GM18508 (cell line): ENCODE measurements around the gene DDX10.
"Not testable (repeated sequence)": the region's sequence is repeated elsewhere in the genome, so short reads cannot be mapped to it uniquely, and the experiment has no call there.

Source experiments
- ATAC-seq: cut with Tn5 transposase; IDR thresholded peaks from one replicate; pipeline ENCODE4 v1.9.1; 2021; ENCODE audit warnings: moderate number of reproducible peaks; ENCODE audit not compliant: insufficient read depth, unreplicated experiment

DDX10 gene

DNA sequence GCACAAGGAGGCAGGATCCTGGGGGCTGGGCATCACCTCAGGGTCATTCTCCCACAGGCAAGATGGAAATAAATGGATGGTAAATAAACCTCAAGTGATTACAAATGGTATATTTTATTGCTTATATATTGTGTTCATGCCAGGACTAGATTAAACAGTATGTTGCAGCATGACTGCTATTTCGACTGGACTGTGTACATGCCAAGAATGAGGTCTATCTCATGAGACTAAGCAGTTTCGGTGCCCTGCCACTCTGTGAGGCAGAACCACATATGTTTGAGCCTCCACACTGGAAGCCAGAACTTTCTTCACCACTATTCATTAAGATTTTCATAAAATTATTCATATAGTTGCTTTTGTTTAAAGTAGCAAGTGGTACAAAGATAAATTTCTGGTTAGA lies 140.2 kb downstream of the DDX10 start:
- no peak for ATAC-seq

DNA sequence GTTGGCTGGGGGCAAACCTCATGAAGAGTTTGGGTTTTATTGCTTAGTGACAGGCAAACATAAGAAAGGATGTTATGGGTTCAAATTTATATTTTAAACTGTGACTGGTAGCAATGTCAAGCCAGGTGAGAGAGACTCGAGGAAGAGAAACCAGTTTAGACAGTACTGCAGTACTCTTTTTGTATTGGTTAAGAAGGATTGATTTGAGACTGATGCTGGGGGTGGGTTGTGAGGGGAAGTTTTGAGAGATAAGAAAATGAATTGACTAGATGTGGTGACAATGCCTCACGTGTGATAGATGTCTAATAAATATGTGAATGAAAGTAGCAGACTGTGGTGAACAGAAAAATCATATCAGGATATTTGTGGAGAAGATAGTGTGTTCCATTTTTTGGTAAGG lies 142.4 kb downstream of the DDX10 start:
- ATAC-seq: no peak

DNA sequence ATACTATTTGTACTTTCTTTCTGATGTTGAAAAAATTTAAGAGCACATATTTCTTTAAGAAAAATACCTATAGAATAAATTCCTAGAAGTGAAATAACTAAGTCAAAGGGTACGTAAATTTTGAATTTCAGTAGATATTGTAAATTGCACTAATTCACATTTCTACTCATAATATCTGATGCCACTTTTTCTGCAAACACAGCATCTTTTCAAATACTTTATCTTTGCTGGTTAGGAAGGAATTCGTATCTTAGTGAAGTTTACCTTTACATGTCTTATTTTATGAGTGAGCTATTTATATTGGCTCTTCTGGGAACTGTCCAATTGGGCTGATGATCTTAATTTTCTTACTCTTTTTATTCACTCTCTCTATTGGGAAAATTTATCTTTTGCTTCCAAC lies 148.2 kb downstream of the DDX10 start:
- ATAC-seq: no peak

DNA sequence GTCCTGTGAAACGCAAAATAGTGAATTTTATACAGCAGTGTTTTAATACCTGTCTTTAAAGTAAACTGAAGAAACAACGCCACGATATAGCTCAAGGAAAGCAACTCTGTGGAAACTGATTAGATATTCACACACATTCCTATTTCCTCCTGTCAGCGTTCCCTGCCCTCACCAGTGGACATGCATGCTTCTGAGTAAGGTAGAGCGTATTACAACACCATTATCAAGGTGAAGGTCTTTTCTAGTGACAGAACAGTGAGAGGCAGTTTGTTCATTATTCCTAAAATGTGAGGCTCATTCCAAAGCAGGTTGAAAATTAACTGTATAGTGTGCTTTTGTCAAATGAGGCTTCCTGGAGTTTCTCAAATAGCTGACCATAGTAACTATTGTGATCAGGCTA lies 153.1 kb downstream of the DDX10 start:
- no peak for ATAC-seq

DNA sequence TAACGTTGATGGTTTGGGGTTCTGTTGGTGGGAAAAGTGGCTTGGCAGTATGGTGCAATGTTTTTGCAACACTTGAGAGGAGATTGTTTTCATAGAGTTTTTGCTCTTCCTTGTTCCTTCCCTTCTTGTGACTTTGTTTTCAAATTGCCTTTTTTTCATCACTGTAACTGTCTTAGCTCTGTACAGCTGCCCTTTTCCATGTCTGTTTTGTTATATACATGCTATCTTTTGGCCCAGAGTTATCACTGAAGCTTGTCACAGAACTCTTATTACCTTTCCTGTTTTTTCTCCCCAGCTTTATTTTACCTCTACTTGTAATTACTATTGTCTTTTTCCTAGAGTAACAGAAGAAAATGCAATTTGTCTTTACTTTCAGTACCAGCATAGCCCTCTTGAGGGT lies 154.1 kb downstream of the DDX10 start:
- ATAC-seq: no peak

DNA sequence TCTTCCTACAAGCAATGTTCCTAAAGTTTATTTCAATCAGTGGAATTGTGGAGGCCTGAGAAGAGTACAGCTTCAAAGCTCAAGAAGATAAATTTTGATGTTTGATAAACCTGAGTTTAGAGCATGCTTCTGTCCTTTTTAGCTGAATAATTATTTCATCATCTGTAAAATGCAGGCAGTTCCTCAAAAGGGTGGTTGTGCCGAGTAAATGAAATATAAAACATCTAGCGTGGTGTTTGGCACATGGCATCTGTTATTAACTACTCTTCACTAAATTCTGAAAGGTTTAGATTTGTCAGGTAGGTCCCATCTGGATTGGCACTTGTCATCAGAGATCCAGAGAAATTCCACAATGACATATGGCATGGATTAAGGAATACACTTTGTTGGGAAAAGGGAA lies 155.1 kb downstream of the DDX10 start:
- ATAC-seq: no peak

DNA sequence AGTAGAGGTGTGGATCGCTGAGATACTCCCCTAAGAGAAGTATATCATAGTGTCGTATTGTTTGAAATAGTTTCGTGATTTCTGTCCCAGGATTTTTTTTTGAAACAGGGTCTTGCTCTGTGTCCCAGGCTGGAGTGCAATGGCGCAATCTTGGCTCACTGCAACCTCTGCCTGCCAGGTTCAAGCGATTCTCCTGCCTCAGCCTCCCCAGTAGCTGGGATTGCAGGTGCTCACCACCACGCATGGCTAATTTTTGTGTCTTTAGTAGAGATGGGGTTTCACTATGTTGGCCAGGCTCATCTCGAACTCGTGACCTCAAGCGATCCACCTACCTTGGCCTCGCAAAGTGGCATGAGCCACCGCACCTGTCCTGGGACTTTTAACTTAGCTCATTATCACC lies 159.1 kb downstream of the DDX10 start:
- not testable (repeated sequence) for ATAC-seq

DNA sequence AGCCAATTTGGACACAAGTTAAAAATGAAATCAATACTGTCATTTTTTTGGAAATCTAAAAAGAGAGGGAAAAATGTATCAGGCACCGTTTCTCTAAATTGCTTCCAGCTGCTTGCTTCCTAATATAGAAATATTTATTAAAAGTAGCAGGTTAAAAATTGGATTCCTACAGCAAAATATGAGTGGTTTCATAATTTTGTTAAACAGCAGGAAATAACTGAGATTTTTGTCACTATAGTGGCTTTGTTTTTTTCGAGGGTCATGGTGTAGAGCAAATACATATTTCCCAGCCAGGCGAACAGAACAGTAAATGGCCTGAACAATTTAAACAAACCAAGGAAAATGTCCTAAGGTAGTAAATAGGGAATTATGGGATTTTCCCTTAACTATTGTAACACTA lies 159.7 kb downstream of the DDX10 start:
- ATAC-seq: no peak

DNA sequence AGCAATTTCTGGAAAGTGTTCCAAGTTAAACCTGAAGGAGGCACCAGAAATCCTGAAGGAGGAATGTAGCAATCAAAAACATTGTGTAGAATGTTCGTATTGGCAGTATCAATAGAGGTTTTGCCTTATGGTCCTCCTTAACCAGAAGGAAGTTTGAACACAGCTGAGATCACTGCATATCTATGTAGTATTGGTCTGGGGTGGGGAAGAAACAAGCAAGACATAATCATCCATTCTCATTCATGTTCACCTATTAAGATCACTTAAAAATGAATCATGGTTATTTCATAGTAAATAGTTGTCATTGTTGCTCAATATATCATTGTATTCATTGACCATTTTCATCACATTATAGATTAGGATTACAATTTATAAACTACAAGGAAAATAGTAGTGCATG lies 160.5 kb downstream of the DDX10 start:
- ATAC-seq: no peak

DNA sequence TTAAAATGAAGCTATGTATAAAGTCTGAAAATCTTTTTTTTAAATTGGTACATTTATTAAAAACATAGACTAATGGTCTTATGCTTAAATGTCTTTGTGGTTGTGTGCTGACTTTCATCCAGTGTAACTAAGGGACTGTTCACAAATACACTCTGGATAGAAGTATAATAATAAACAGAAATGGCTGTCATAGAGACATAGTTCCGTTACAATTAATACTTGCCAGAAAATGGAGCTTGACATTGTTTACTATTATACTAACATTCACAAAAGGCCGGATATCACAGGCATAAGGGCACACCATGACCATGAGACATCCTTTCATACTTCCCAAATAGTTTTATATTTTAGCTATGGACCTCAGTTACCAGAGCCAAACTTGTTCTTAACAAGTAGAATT lies 161.3 kb downstream of the DDX10 start:
- no peak for ATAC-seq

DNA sequence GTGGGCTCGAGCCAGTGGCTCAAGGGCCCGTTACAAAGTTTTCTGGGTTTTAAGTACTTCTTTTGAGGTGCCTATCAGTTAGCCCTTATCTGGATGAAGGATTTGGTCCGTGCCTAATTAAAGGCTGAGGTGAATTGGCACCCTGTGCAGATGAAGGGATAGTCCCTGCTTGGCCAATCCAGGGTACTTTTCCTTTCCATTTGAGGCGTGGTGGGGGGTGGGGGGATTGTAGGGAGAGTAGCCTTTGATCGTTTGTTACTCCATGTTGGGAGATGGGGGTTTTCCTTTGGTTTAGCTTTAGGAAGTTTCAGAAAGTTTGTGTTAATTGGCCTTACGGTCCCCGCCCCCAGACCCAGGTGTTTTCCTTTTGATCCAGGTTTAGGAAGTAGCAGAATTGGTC lies 170.8 kb downstream of the DDX10 start:
- ATAC-seq: no peak

DNA sequence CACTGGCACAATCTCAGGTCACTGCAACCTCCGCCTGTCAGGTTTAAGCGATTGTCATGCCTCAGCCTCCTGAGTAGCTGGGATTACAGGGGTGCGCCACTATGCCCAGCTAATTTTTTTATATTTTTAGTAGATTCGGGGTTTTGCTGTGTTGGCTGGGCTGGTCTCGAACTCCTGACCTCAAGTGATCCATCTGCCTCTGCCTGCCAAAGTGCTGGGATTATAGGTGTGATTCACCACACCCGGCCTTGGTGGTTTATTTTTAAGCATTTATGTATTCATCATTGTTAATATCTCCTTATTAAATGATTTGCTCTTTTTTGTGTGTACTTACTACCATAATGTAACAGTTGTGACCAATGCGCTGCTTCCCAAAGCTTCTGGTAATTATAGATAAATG lies 171.7 kb downstream of the DDX10 start:
- ATAC-seq: no peak

DNA sequence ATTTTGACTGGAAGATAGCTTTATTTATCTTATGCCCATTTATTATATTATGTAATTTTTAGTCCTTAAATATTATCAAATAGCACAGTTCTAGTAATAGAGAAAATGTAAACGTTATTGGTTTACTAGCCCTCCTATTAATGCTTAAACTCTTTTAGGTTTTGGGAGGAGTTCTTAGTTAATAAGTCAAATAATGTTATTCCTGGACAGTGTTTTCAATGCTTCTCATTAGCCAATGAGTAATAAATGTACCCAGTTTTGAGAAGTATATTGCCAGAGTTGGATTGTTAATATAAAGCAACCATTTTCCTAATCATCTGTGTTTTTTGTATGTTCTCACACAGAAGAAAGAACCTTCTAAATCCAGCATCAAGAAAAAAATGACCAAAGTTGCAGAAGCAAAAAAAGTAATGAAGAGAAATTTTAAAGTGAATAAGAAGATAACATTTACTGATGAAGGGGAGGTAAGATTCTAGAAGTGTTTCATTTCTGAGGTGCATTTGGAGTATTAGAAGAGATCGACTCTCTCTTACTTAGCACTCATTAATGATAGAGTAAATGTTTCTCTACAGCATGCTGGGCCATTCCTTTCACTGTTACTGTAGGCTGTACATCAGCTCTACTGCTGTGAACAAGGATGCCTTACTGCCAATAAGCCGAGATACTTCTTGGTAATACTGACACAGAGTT lies 173.4 kb downstream of the DDX10 start:
- no peak for ATAC-seq

DNA sequence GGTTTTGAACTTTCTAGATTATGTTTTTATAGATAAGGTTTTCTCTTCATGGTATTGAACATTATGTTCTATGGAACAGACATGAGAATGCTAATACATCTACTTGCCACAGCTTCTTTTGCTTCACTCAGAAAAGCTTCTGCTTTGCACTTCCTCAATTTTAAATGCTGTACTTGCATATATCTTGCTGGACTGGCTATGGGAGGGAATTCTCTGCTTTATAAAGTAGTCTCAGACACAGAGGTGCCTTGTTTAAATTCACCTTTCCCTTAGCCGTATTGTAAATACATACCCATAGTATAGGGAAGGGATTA lies 173.9 kb downstream of the DDX10 start:
- no peak for ATAC-seq

DNA sequence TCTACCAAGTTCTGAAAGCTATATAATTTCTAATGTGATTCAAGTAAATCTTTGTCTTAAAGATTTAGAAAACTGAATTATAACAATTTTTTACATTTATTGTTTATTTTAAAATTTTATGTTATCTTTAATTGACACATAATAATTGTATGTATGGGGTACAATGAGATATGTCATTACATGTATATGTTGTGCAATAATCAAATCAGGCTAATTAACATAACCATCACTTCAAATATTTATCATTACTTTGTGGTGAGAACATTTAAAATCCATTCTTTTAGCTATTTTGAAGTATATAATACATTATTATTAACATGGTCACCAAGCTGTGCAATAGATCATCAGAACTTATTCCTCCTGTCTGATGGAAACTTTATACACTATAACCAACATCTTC lies 181.1 kb downstream of the DDX10 start:
- no peak for ATAC-seq

DNA sequence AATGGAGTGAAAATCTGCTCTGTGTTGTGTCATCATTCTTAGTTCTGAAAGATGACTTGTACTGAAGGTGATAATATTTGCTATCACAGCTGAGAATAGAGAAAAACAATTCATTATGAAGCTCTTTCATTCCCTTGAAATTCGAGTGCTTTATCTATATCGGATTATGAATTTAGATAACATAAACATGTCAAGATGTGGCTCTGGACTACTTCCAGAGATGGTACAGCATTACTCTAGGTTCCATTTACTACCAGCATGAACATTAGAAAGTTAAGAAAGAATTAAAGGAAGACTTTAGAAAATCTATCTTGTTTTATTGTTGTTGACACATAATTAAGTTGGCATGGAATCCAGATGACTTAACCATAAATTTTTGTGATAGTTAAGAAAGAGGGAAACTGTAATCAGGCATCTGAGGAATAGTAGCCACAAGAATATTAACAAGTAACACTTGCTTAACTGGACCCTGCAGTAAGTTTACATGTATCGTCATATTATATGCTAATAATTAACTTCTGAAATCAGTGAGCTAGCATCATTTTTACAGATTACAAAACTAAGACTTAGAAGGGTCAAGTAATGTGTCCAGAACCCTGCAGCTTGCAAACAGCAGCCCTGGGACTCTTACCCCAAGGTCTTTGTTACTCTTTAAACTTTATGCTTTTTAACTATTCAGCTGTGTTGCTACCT lies 182.6 kb downstream of the DDX10 start:
- ATAC-seq: no peak

DNA sequence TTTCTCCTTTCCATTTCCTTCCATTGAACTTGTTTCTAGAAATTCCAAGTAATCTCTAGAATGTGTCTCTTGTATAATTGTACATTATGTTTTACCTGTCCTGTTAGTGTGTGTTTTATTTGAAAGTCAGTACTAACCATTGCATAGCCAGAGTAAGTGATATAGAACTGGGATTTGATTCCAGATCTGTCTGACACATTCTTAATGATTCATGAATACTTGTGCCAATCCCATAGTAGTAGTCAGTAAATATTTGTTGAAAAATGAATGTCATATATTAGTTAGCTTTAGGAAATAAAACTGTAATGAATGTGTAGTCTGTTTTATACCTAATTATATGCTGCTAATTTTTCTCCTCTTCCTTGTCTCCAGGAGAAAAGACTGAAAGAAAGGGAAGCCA lies 186.9 kb downstream of the DDX10 start:
- ATAC-seq: no peak

DNA sequence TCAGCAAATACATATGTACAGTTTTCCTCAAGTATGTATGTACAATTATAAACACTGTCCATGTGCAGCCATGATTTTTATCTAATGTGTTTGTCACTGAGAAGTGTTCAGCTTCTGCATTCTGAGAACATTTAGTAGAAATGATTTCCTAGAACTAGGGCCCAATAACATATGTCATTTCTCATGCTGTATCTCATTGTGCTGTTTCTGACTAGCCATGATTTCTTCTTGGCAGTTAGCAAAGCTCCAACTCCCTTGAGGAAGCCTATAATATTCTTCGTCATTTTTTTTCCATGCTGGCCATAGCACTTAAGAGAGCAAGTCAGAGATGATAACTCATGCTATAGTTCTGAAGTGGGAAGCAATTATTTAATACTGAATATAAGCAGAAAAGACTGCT lies 187.8 kb downstream of the DDX10 start:
- no peak for ATAC-seq

DNA sequence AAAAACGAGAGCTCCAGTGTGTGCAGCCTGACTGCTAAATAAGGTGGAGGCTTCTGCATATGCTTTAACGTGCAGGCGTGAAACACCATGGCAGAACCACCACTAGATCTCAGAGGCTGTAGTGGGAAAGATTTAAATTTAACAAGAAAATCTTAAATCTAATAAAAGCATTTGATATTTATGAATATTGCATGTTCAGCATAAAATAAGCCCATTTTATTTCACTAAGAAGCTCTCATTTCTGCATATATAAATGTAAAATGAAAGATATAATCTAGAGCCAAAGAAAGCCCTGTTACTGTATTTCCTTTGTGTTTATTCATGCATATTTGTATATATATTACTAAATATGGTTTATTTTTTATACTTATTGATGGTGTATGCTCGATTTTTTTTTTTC lies 188.3 kb downstream of the DDX10 start:
- no peak for ATAC-seq

DNA sequence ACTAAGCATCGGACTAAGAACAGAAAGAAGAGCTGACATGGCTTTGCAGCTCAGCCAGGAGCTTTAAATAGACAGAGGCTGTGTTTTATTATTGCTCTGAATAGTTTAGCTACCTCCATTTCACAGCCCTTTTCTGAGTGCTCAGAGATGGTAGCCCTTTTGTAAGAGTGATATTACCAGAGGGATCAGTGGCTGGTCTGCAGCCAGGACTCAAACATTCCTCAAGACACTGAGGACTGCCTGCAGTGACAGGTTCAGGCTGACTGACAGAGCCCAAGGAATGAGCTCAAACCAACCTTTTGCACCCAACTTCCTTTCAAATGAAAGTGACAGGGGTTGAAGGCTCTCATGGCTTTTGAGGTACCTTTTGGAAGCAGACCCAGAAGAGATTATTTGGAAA lies 189.0 kb downstream of the DDX10 start:
- ATAC-seq: peak; percentile 28

DNA sequence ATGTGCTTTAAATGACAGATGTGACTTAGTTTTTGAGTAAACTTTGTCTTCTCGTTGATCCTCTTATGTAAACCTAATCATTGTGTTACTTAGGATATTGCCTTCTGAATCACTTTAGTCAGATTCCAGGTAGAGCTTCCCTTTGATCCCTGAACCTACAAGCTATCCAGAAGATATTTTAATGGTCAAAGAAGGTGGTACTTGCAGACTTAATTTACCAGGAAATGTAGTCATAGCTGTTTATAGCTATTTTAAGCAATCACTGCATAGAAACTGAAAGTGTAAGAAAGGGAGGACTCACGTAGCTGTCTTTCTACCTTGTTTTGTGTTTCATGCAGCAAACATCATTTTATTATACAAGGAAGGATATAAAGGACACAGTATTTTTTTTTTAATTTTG lies 189.5 kb downstream of the DDX10 start:
- peak; percentile 87 for ATAC-seq

DNA sequence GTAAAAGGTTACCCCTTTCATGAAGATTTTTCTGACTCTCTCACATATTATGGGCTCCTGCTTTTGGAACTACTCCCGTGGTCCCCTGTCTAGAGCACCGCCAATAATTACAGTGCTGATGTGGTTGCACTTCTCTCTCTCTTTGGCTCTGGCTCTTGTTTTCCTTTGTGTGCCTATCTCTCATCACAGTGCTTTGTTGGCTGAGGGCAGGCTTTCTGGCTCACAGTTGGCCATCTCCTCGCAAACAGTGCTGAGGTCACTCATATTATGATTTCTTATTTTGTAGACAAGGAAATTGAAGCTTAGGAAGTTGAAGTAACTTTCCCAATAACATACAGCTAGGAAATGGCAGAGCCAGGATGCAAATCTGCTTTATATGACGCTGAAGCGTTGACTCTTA lies 192.5 kb downstream of the DDX10 start:
- no peak for ATAC-seq
